Measurements from ENCODE around the gene TPM4.

- TF ChIP-seq POLR2A (IDR thresholded peaks at IDR 0.05; ENCODE audit: low read depth, low read length) (no peak; the same call in 1 of the 2 replicates), POLR2AphosphoS5 (IDR thresholded peaks at IDR 0.05; ENCODE audit: low read depth, low read length) (peak; percentile 57), TAF1 (IDR thresholded peaks at IDR 0.05; ENCODE audit: borderline replicate concordance, low read depth, low read length) (no peak)
These were observed 24.2 kb downstream of the TPM4 start for GRCh38 chr19:16100524-16100923.
